GM18505 (cell line): ENCODE measurements around the gene C10orf67.
"Not testable (repeated sequence)": the region's sequence is repeated elsewhere in the genome, so short reads cannot be mapped to it uniquely, and the experiment has no call there.

Source experiments
- ATAC-seq: cut with Tn5 transposase; IDR thresholded peaks from one replicate; pipeline ENCODE4 v1.9.1; 2021; ENCODE audit not compliant: unreplicated experiment
- POLR2A ChIP-seq: IDR thresholded peaks from 4 replicates; pipeline ENCODE4 v1.6.1; 2011; ENCODE audit warnings: borderline replicate concordance; ENCODE audit not compliant: insufficient read depth, insufficient read length; ENCODE audit errors: extremely low read depth

Gene C10orf67

DNA sequence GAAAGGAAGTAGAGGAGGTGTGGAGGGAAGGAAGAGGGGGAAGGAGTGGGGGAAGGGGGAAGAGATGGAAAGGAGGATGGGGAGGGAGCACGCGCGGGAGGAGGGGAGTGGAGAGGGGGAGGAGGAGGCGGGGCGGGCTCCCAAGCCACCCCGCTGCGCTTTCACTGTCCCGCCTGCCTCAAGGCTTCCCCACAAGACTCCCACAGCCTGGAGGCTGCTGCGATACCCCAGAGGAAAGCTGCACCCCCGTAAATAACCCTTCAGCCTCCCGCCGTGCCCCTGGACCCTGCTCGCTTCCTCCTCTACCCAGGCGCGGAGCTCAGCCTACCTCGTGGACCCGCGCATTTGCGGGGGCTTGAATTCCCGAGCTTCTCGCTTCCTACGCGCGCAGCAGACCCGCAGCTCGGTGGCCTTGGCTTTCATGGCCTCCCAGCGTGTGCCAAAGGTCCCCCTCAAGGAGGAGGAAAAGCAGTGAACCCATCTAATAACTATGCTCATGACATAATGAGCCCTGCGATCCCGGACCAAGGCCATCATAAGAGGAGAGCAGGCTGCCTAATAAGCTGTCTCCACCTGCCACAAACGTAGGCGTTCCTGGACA, at the start of gene C10orf67:
C10orf67 (minus strand) TSS at position 557 of the 601 bp plus-strand sequence; CDS start at position 534, 23 bp downstream.
- no peak for TF ChIP-seq POLR2A
- ATAC-seq, result no peak

DNA sequence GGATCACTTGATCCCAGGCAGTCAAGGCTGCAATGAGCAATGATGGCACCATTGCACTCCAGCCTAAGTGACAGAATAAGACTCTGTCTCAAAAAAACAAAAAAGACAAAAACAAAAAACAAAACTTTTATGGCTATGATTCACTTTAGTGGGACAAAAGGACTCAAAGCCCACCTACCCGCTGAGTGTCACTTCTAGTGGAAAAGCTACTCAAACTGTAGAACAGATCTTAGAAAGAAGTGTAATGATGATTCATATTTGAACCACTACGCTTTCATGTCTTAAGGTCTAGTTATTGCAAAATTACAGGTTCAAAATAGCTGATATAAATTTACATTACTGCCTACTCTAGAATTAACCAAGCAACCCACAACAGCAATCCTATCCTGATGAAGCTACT, 47.2 kb upstream of the C10orf67 start:
- ATAC-seq, result no peak
- TF ChIP-seq POLR2A, result no peak

DNA sequence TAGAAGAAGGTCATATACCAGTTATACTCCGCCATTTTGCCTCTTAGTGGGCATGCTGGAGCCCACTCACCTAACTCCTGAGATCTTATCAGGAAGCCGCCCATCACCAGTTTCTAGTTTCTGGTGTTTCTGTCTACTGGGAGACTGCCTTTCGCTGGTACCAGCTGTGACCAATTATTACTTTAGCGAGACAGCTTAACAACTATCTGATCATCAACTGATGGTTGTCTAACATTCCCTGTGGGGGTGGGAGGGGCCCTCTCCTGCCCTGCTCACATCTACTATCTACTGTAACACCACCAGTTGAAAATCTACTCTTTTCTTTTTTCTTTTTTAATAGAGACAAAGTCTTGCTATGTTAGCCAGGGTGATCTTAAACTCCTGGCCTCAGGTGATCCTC, 46.2 kb upstream of the C10orf67 start:
- ATAC-seq, result no peak
- no peak for TF ChIP-seq POLR2A

DNA sequence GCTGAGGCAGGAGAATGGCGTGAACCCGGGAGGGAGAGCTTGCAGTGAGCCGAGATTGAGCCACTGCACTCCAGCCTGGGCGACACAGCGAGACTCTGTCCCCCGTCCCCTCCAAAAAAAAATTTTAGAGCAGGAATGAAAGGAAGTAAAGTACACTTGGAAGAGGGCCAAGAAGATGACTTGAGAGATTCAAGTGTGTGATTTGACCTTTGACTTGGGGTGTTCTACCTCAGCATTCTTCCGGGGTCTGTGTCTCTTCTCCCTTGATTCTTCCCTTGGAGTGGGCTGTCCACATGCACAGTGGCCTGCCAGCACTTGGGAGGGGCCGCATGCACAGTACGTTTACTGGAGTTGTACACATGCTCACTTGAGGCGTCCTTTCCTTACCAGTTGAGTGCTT, 45.8 kb upstream of the C10orf67 start:
- not testable (repeated sequence) for ATAC-seq

DNA sequence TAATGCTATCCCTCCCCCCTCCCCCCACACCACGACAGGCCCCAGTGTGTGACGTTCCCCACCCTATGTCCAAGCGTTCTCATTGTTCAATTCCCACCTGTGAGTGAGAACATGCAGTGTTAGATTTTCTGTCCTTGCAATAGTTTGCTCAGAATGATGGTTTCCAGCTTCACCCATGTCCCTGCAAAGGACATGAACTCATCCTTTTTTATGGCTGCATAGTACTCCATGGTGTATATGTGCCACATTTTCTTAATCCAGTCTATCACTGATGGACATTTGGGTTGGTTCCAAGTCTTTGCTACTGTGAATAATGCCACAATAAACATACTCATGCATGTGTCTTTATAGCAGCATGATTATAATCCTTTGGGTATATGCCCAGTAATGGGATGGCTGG, 42.9 kb upstream of the C10orf67 start:
- not testable (repeated sequence) for ATAC-seq

DNA sequence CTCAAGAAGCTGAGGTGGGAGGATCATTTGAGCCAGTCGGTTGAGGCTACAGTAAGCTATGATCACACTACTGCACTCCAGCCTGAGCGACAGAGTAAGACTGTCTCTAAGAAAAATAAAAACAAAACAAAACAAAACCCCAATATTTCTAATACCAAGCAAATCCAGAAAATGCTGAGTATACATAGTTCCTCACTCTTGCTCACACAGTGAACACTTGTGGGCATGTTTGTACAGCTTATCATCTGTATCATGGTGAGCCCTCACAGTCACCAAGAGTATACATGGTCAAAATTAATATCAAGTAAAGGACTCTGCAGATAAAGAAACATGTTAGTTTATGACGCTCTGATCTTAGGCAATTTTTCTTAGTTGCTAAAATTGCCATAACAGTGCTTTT, 41.5 kb upstream of the C10orf67 start:
- TF ChIP-seq POLR2A, result no peak
- ATAC-seq, result no peak

DNA sequence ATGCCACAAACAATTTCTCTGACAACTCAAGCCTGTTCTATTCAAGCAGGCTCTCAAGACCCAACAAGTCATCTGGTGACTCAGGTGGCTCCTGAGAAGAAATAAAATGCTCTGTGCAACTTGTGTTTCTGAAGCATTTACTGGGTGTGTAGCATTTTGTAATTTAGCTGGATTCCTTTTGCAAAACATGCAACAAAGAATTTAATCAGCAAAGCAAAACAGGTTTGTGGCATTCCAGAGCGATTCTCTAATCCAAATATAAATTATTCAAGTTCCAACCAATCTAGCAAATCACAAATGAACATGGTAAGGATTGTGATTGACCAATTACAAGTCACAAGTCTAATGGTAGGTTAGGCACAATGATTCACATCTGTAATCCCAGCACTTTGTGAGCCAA, 39.8 kb upstream of the C10orf67 start:
- no peak for TF ChIP-seq POLR2A

DNA sequence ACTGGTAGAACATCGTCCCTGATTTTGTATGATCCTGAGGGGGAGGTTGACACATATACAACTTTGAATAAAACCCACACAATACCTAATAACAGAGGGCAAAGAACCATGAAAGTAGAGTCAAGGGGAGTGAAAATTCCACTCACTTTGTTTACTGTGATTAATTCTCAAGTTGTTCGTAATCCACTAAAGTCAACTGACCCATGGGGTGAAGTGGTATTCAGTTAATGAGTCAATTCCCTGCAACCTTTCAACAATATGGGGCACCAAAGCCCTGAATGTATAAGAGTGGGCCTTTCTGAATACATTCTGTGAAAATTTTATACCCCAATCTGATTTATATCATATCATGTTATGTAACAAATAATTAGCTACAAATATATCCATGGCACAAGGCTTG, 39.0 kb upstream of the C10orf67 start:
- no peak for ATAC-seq
- TF ChIP-seq POLR2A, result no peak

More for the DNA sequence above, 39.8 kb upstream of the C10orf67 start:
- ATAC-seq, result no peak

DNA sequence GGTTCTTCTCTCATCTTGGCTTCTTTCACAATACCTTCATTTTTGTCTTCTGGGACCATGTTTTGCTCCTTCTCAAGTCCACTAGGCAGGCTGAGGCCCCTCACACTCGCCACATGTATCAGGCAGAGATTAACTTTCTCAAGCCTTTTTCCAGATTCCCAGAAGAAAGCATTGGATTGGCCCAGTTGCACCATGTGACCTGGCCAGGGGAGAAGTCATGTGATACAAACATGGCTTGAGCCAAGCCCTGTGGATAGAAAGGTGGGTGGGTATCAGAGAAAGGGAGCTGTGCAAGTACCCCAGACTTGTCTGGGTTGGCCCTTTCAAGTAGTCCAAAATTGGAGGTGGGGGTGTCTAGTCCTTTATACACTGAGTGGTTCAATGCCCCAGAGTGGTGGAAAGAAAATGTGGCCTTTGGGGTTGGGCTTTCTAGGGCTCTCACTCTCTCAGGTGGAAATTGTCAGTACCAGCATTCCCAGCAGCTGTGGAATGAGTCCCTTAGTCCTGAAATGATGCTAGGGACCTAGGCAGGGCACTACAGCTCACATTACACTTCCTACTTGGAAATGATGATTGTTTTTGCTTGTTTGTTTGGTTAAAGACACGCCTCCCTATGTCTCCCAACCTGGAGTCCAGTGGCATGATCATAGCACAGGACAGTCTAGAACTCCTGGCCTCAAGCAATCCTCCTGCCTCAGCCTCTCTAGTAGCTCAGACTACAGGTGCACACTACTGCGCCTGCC, 36.9 kb upstream of the C10orf67 start:
- no peak for ATAC-seq
- TF ChIP-seq POLR2A, result no peak

DNA sequence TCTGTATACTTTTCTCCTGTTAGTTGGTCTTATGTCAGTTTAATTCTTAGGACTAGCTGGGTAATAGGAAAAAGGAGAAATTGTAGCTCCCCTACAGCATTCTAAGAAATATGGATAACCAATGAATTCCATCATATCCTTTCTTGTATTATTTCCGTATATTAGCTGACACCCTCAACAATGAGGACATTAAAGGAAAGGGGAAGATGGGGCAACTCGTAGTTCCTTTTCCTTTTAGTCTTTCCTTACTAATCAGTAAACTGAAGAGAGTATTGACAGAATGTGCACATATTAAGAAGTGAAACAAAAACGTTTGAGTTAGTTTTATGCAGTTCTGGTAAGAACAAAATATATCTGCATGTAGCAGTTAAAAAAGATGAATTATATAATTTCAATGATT, 35.1 kb upstream of the C10orf67 start:
- no peak for ATAC-seq

DNA sequence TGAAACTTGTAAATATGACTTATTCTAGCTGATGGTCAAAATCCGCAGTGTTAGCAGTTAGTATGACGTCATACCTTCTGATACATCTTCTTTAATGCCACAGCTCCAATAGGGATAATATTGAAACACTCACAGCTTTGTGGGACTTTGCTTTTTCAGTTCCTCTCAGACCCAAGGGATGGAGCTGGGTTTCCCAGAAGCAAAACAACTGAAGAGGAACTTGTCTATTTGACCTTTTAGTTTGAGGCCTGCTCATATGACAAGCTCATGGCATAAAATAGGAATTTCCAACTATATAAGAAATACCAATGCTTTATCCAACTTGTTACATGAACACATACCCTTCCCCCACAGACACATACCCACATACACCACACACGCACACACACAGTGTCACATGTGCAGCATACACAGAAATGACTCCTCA, 31.6 kb upstream of the C10orf67 start:
- ATAC-seq, result no peak
- TF ChIP-seq POLR2A, result no peak

More for the DNA sequence above, 35.1 kb upstream of the C10orf67 start:
- TF ChIP-seq POLR2A, result no peak

DNA sequence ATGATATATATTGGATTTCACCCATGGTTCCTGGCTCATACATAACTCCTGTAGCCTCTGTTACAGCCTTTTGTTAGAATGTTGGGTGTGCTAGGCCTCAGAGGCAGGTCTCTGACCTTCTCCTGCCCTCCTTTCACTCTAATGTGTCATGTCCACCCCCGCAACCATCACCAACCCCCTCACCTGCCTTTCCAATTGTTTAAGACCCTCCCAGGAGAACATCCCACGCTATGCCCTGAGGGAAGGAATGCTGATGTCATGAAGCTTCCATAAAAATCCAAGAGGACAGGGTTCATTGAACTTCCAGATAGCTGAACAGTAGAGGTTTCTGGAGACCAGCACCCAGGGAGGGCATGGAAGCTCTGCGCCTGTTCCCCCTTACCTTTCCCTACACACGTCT, 30.8 kb upstream of the C10orf67 start:
- no peak for TF ChIP-seq POLR2A
- no peak for ATAC-seq

DNA sequence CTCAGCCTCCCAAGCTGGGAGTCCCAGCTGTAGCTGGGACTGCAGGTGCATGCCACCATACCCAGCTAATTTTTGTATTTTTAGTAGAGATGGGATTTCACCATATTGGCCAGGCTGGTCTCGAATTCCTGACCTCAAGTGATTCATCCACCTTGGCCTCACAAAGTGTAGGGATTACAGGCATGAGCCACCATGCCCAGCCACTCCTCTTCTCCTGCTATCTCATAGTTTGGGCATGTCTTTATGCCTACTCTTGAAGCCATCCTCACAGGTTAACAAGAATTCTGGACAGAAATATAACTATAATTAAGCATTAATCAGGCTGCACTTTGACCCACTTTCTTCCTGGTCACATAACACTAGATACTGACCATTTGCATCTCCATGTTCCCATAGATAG, 28.6 kb upstream of the C10orf67 start:
- ATAC-seq, result no peak
- no peak for TF ChIP-seq POLR2A

DNA sequence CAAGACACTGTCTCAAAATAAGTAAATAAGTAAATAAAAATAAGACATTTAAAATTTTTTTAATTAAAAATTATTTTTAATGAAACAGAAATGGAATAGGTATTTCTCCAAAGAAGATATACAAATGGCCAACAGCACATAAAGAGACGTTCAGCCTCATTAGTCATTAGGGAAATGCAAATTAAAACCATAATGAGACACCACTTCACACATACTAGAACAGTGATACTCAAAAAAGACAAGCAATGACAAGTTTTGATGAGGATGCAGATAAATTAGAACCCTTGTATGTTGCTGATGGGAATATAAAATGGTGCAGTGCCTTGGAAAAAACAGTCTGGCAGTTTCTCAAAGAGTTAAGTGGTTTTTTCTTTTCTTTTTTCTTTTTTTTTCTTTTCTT, 26.5 kb upstream of the C10orf67 start:
- TF ChIP-seq POLR2A, result no peak
- no peak for ATAC-seq
